ENCODE measurements around the gene DTL.
A peak's percentile ranks its signal among the peaks of the same experiment; 100 is the strongest.

Gene DTL

GRCh38 chr1:212127221-212127620 is 91.7 kb downstream of the DTL start:
- DNase-seq (ENCODE audit: low spot score), result no peak

GRCh38 chr1:212129781-212130180 is 94.2 kb downstream of the DTL start:
- no peak for DNase-seq (ENCODE audit: low spot score)

GRCh38 chr1:212132025-212132424 is 96.5 kb downstream of the DTL start:
- peak; percentile 3 for DNase-seq (ENCODE audit: low spot score)

- DNase-seq (ENCODE audit: low spot score), result no peak
Measured at GRCh38 chr1:212133319-212133718, 97.8 kb downstream of the DTL start.

GRCh38 chr1:212135166-212135565 is 99.6 kb downstream of the DTL start:
- no peak for DNase-seq (ENCODE audit: low spot score)

GRCh38 chr1:212137854-212138253 is 102.3 kb downstream of the DTL start:
- DNase-seq (ENCODE audit: low spot score), result no peak

- no peak for DNase-seq (ENCODE audit: low spot score)
Measured at GRCh38 chr1:212138457-212138856, 102.9 kb downstream of the DTL start.

- DNase-seq (ENCODE audit: low spot score), result no peak
Measured at GRCh38 chr1:212139526-212140135, 104.1 kb downstream of the DTL start.

GRCh38 chr1:212141404-212141803 is 105.9 kb downstream of the DTL start:
- no peak for DNase-seq (ENCODE audit: low spot score)

- no peak for DNase-seq (ENCODE audit: low spot score)
Measured at GRCh38 chr1:212142883-212143530, 107.5 kb downstream of the DTL start.

GRCh38 chr1:212147581-212148033 is 112.1 kb downstream of the DTL start:
- DNase-seq (ENCODE audit: low spot score), result no peak

GRCh38 chr1:212149566-212149965 is 114.0 kb downstream of the DTL start:
- no peak for DNase-seq (ENCODE audit: low spot score)

GRCh38 chr1:212152308-212152693 is 116.8 kb downstream of the DTL start:
- no peak for DNase-seq (ENCODE audit: low spot score)

GRCh38 chr1:212152869-212153268 is 117.3 kb downstream of the DTL start:
- no peak for DNase-seq (ENCODE audit: low spot score)

GRCh38 chr1:212153635-212154034 is 118.1 kb downstream of the DTL start:
- DNase-seq (ENCODE audit: low spot score), result no peak

Measured in activated CD4-positive, alpha-beta T cell treated with anti-CD3 and anti-CD28 coated beads, Interleukin-2, Interleukin-4, amounts not matched to agents 100 ng/mL and 50 ng/mL, durations not matched to agents 16 hours and 8 hours (primary cell).